ENCODE data around the gene TEKT3. TPM values are rescaled to one million over a fixed set of nuclear protein-coding genes. Genes with fewer than 3 reads are reported as not detected.

TEKT3 gene
- total RNA-seq, 1 experiment from 2014 or later: not detected

- DNase-seq (ENCODE audit: low spot score): no peak
These were observed 9.5 kb upstream of the TEKT3 start for GRCh38 chr17:15350777-15351477.

- DNase-seq (ENCODE audit: low spot score): no peak
These were observed 7.7 kb upstream of the TEKT3 start for GRCh38 chr17:15349119-15349518.

GRCh38 chr17:15348021-15348420 lies 6.6 kb upstream of the TEKT3 start:
- DNase-seq (ENCODE audit: low spot score): no peak

GRCh38 chr17:15346066-15346595 lies 4.7 kb upstream of the TEKT3 start:
- no peak for DNase-seq (ENCODE audit: low spot score)

GRCh38 chr17:15343749-15344148 lies 2.4 kb upstream of the TEKT3 start:
- DNase-seq (ENCODE audit: low spot score): no peak

GRCh38 chr17:15342460-15342859 lies 1.1 kb upstream of the TEKT3 start:
- DNase-seq (ENCODE audit: low spot score): no peak

GRCh38 chr17:15341966-15342365 lies 569 bp upstream of the TEKT3 start:
- DNase-seq (ENCODE audit: low spot score): no peak

- no peak for DNase-seq (ENCODE audit: low spot score)
These were observed 431 bp downstream of the TEKT3 start for GRCh38 chr17:15340966-15341365.

GRCh38 chr17:15335446-15335845 lies 6.0 kb downstream of the TEKT3 start:
- no peak for DNase-seq (ENCODE audit: low spot score)

GRCh38 chr17:15334266-15334665 lies 7.1 kb downstream of the TEKT3 start:
- DNase-seq (ENCODE audit: low spot score): no peak

- no peak for DNase-seq (ENCODE audit: low spot score)
These were observed 9.1 kb downstream of the TEKT3 start for GRCh38 chr17:15332338-15332737.

- no peak for DNase-seq (ENCODE audit: low spot score)
These were observed 18.3 kb downstream of the TEKT3 start for GRCh38 chr17:15323131-15323530.

- DNase-seq (ENCODE audit: low spot score): no peak
These were observed 19.7 kb downstream of the TEKT3 start for GRCh38 chr17:15321556-15322251.

- DNase-seq (ENCODE audit: low spot score): no peak
These were observed 21.9 kb downstream of the TEKT3 start for GRCh38 chr17:15319452-15320010.

GRCh38 chr17:15311996-15312395 lies 29.4 kb downstream of the TEKT3 start:
- no peak for DNase-seq (ENCODE audit: low spot score)

- DNase-seq (ENCODE audit: low spot score): no peak
These were observed 31.6 kb downstream of the TEKT3 start for GRCh38 chr17:15309793-15310192.

GRCh38 chr17:15309236-15309635 lies 32.2 kb downstream of the TEKT3 start:
- no peak for DNase-seq (ENCODE audit: low spot score)

- no peak for DNase-seq (ENCODE audit: low spot score)
These were observed 32.6 kb downstream of the TEKT3 start for GRCh38 chr17:15308758-15309157.

- DNase-seq (ENCODE audit: low spot score): no peak
These were observed 33.7 kb downstream of the TEKT3 start for GRCh38 chr17:15307710-15308111.

GRCh38 chr17:15303851-15304250 lies 37.5 kb downstream of the TEKT3 start:
- no peak for DNase-seq (ENCODE audit: low spot score)

GRCh38 chr17:15303268-15303667 lies 38.1 kb downstream of the TEKT3 start:
- DNase-seq (ENCODE audit: low spot score): no peak

GRCh38 chr17:15301845-15302244 lies 39.6 kb downstream of the TEKT3 start:
- no peak for DNase-seq (ENCODE audit: low spot score)

- no peak for DNase-seq (ENCODE audit: low spot score)
These were observed 43.2 kb downstream of the TEKT3 start for GRCh38 chr17:15298176-15298575.
